NCI-H345 (cell line): ENCODE results near the gene MAPKAPK5.
A peak's percentile ranks its signal among the peaks of the same experiment; 100 is the strongest.
"Not testable (repeated sequence)": the region's sequence is repeated elsewhere in the genome, so short reads cannot be mapped to it uniquely, and the experiment has no call there.

Source experiments
- DNase-seq: peaks from one replicate; lab custom pipeline; 2025; lab: John Stamatoyannopoulos, UW

MAPKAPK5 gene, protein sequence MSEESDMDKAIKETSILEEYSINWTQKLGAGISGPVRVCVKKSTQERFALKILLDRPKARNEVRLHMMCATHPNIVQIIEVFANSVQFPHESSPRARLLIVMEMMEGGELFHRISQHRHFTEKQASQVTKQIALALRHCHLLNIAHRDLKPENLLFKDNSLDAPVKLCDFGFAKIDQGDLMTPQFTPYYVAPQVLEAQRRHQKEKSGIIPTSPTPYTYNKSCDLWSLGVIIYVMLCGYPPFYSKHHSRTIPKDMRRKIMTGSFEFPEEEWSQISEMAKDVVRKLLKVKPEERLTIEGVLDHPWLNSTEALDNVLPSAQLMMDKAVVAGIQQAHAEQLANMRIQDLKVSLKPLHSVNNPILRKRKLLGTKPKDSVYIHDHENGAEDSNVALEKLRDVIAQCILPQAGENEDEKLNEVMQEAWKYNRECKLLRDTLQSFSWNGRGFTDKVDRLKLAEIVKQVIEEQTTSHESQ

DNA sequence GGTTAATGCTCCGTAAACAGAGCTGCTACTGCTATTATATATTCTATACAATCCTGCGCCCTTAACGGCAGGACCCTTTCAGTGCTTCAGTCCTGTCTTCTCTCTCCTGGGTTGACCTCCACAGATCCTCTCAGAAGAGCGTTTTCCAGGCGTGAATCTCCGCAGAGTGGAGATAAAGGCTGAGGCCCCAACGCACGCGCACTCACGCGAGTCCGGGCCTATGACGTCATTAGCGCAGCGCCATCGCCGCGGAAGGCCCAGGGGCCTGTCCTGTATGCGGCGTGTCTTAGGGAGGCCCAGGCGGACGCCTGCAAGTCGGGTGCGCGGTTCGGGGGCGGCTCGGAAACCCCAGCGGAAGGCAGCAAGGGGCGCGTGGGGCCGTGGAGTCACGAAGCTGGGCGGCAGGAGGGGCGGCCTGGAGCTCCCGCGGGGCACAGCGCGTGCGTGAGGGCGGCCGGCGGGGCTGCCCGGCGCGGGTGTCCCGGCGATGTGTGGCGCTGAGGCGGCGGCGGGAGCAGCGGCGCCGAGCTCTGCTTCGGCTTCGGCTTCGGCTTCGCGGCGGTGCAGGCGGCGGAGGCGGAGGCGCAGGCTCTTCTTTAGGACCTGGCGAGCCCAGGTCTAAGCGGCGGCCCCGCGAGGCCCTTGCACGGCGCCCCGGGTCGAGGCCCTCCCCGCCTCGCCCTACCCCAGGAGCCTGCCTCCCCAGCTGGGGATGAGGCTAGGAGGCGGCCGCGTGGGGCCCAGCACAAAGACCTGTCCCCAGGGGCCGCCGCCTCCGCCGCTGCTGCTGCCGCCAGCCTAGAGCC is at the start of gene MAPKAPK5:
Gene MAPKAPK5, plus strand, starts transcription at position 479 of the 806 bp plus-strand sequence. CDS start 506 bp downstream, outside the sequence.
- peak; percentile 95 for DNase-seq

DNA sequence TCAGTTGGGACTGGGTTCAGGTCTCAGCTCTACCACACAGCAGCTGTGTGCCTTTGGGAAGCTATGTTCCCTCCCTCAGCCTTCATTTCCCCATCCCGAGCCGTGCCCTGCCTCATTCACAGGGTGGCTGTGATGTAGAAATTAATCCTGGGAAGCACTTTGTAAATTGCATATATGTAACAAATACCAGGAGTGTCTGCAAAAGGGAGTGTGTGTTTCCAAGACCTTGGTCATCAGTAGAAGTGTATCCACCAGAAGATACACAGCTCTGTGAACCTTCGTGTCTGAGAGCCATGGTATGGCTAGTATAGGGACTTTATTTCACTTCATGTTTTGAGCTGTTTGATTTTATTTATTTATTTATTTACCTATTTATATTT is 49.2 kb upstream of the MAPKAPK5 start:
- DNase-seq, result no peak

DNA sequence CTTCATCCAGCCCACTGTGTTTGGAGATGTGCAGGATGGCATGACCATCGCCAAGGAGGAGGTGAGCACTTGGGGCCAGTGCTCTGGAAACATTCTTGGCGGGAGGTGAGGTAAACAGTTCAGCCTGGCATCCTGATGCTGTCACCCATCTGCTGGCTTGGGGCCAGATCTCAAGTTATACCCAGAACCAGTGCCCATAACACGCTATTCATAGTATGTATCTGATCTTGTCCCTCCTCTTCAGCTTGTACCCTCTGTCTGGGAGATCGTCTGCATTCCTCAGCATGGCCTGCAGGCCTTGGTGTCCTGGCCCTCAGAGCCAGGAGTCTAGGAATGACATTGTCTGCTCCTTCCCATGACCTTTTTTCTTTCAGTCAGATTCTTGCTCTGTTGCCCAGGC is 43.8 kb upstream of the MAPKAPK5 start:
- no peak for DNase-seq

DNA sequence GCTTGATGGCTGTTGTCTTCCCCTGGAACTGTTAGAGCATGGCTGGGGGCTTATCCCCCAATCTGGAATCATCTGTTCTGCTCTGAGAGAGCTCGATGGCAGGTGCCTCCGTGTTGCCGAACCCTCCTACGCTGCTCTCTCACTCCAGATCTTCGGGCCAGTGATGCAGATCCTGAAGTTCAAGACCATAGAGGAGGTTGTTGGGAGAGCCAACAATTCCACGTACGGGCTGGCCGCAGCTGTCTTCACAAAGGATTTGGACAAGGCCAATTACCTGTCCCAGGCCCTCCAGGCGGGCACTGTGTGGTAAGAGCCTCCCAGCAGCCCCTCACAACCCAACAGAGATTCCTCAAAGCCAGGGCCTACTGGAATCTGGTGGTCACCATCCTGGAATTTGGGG is 42.3 kb upstream of the MAPKAPK5 start:
- no peak for DNase-seq

DNA sequence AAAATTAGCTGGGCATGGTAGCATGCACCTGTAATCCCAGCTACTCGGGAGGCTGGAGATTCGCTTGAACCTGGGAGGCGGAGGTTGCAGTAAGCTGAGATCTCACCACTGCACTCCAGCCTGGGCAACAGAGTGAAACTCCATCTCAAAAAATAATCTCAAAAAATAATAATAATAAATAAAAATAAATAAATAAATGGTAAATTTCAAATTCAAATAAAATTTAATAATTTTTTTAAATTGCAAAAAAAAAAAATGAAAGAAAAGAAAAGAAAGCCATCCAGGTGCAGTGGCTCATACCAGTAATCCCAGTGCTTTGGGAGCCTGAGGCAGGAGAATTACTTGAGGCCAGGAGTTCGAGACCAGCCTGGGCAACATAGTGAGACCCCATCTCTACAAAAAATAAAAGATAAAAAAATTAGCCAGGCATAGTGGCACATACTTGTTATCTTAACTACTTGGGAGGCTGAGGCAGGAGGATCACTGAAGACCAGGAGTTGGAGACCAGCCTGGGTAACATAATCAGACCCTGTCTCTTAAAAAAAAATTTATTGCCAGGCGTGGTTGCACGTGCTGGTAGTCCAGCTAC is 38.9 kb upstream of the MAPKAPK5 start:
- DNase-seq, result no peak

DNA sequence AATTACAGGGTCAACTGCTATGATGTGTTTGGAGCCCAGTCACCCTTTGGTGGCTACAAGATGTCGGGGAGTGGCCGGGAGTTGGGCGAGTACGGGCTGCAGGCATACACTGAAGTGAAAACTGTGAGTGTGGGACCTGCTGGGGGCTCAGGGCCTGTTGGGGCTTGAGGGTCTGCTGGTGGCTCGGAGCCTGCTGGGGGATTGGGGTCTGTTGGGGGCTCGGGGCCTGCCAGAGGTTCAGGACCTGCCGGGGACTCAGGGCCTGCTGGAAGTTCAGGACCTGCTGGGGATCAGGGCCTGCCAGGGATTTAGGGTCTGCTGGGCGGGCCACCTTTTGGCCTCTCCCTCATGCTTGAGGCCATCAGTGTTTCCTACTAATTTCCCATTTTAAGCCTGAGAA is 38.2 kb upstream of the MAPKAPK5 start:
- DNase-seq, result no peak

DNA sequence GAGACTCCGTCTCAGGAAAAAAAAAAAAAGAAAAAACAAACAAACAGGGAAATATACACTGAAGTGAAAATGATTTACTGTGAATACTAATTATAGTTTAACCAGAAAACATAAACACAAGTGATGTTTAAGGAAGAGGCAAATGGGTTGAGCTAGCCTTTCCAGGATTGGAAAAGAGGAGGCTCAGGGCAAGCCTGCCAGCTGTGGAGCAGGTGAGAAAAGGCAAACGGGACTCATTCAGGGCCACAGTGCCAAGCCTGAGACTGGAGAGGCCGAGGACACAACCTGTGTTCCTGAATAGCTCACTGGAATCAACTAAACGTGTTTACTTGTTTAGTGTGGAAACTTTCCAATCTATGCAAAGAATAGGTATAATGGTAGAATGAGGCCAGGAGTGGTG is 35.7 kb upstream of the MAPKAPK5 start:
- DNase-seq, result no peak

DNA sequence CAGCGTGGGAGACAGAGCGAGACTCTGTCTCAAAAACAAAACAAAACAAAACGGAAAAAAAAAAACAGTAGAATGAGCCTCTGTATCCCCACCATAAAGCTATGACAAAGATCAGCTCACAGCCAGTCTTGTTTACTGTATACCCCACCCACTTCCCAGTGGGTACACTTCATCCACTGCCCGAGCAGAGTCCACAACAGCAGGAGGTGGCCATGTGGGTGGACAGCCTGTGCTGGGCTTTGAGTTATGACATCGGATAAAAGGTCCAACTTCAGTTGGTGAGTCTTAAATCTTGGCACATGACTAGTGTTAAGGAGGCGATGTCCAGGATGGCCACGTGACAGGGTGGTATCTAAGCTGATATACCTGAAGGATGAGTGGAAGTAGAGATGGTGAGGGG is 34.8 kb upstream of the MAPKAPK5 start:
- DNase-seq, result no peak

DNA sequence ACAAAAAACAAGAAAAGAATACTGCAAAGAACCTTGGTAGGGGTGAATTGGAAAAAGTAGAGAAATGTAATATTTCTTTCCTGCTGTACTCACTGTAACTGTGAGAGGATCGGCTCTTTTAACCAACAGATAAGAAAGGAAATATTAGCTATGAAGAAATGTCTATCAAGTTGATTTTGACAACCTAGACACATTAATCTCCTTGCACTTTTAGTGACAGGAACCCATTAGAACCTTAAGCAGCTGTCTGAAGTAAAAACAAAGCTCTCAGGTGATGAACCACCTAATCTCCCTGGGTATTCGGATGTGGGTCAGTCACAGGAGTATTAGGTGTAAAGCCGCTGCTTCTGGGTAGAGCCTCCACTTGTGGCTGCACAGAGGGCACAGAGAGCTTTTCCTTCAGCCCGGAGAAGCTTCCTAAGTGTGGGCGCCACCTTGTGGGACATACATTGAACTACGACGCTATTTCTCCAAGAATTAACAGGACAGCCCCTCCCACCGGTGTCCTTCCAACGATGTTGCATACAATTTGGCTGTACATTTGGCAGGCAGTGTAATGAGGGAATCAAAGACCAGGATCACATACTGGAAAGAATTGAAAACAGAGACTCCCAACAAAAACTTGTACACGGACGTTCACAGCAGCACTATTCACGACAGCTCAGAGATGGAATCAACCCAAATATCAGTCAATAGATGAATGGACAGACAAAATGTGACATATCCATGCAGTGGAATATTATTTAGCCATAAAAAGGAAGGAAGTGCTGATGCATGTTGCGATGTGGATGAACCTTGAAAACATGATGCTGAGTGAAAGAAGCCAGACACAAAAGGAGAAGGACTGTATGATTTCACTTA is 28.9 kb upstream of the MAPKAPK5 start:
- peak; percentile 77 for DNase-seq

DNA sequence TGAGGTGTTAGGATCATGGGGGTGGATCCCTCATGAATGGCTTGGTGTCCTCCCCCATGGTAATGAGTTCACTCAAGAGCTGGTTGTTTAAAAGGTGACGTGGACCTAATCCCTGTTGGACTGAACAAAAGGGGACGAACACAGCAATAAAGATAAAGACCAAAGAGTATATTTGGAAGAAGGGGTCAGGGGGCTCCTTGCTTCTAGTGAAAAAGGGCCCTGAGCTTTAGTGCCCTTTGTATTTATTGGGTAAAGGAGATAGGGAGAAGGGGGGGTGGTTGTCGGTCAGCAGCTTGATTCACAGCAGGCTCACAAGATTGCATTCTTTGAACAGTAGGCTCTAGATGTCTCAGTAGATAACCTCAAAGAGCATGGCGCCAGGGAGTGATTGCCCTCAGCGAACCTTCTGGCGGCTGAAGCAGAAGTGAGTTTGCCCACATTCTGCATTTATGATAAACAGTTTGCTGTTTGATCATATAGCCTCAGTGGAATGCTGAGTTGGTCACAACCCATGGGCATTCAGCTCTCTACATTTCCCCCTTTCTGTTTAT is 25.9 kb upstream of the MAPKAPK5 start:
- DNase-seq, result no peak

DNA sequence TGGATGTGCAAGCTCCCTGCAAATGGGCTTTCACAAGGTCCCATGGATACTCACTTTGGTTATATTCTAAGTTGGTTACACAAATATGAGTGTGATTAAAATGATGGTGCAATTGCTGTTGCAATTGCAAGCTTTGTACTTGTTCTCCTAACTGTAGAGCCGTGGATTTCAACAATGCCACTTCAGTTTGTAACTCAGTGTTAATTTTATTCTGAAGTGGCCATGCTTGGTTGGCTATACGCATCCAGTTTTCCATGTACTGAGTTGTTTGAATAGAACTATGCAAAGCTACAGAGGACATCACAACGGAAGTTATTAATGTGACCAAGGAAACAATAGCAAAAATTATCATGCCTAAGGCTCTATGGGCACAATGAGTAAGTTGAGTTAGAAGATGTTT is 25.1 kb upstream of the MAPKAPK5 start:
- peak; percentile 69 for DNase-seq

DNA sequence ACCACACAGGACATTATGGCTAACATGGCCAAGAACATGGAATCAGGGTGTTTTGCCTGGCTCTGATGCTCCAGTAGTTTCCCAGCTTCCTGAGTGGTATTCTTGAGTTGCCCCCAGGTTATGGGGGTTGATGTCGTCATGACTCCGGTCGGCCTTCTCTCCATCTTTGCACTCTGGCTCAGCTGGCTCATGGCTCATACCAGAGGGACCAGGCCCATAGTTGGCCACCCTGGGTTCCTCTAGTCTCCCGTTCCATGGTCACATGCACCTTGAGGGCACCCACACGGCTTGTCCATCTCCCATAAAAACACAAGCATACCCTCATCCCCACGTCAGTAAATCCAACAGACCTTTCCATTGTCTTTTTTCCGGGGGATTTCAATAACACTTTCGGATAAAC is 23.7 kb upstream of the MAPKAPK5 start:
- no peak for DNase-seq

DNA sequence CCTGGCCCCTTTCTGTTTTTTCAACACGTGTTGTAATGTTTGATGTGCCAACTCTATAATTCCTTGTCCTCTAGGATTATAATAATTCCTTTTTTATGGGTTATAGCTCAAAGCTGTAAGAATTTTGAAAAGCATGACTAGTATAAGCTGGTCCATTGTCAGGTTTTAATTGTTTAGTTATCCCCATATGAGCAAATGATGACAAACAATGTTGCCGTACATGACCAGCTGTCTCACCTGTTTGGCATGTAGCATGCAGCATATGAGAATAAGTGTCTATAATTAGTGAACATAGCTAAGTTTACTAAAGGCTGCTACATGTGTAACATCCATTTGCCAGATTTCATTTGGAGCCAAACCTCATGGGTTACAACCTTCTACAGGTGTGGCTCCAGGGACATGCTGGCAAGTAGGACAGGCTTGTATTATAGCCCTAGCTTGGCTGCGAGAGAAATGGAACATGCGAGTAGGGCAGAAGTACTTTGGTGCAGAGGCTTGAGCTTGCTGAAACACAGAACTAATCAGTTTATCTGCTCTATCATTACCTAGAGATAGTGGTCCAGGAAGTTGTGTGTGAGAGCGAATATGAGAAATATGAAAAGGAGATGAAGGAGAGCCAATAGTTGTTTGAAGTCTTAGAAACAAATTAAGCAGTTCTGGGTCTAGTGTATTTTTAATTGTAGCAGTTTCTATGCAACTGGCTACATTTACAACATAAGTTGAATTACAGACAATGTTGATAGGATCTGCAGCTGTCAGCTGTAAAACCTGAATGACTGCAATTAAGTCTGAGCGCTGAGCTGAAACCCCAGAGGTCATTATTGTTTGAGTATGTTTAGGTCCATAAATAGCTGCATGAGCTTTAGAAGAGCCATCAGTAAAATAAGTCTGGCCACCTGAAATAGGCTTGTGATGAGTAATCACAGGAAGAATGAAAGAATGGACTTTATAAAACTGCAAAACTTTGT is 22.6 kb upstream of the MAPKAPK5 start:
- DNase-seq, result peak; percentile 11

DNA sequence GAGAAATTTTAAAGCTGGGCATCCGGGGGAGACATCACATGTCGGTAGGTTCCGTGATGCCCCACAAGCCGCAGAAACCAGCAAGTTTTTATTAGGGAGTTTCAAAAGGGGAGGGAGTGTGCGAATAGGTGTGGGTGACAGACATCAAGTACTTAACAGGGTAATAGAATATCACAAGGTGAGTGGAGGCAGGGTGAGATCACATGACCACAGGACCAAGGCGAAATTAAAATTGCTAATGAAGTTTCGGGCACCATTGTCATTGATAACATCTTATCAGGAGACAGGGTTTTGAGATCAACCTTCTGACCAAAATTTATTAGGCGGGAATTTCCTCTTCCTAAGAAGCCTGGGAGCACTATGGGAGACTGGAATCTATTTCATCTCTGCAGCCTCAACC is 21.2 kb upstream of the MAPKAPK5 start:
- not testable (repeated sequence) for DNase-seq

DNA sequence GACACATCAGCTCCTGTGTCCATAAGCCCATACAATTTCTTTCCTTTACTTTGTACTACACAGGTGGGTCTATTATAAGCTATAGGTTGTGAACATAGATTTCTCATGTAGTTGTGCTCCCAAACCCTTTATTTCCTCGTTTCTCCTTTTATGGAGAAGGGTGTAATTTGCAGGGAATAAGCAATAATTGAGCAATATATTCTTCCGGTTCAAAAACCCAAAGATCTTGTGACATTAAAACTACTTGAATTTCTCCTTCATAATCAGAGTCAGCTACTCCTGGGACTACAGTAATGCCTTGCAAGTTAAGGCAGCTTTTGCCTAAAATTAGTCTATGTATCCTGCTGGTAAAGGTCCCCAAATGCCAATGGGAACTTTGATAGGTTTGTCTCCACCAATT is 19.1 kb upstream of the MAPKAPK5 start:
- no peak for DNase-seq

DNA sequence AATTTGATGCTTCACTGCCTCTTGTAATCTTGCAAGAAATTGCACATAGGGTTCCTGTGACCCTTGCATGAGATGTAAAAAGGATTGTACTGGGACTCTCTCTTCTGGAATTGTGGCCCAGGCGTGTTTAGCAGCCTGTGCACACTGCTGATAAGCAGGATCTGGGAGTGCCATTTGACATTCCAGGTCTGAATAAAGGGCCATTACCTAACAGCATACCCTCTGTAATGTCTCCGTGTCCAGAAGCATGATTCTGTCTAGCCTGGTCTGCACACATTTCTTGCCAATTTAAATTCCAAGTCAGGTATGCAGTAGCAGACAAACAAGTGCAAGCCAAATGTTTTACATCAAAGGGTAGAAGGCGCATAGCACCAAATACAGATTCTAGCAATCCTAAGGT is 18.1 kb upstream of the MAPKAPK5 start:
- no peak for DNase-seq

DNA sequence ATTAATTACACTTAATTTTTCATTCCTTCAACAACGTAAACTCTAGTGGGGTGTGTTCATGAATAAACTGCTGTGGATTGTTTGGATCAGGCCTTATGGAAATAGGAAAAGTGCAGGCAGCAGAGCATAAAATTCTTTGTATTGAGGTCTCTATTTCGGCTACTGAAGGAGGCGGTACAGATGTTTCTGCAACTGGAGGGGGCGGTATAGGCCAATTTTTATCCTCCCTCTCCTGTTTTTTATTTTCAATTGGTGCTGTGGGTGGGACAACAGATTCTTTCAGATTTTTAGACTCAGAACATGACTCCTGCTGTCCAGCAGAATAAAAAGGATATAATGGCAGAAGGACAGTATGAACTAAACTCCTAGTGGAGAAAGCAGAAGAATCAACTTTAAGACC is 17.7 kb upstream of the MAPKAPK5 start:
- not testable (repeated sequence) for DNase-seq

DNA sequence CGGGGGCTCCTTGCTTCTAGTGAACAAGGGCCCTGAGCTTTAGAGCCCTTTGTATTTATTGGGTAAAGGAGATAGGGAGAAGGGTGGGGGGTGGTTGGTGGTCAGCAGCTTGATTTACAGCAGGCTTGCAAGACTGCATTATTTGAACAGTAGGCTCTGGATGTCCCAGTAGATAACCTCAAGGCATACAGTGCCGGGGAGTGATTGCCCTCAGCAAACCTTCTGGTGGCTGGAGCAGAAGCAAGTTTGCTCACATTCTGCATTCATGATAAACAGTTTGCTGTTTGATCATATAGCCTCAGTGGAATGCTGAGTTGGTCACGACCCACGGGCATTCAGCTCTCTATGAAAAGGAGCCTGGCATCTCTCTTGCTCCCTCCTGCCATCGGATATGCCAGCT is 16.5 kb upstream of the MAPKAPK5 start:
- DNase-seq, result no peak

DNA sequence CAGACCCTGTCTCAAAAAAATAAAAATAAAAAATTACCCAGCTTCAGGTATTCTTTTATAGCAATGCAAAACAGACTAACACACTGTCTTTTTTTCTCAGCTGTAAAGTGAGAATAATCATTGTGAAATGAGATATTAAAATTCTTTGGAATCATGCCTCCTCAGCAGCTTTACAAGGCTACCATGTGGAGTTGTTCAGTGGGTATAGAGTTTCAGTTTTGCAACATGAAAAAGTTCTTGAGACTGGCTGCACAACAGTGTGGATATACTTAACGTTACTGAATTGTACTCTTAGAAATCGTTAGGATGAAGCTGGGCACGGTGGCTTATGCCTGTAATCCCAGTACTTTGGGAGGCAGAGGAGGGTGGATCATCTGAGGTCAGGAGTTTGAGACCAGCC is 15.7 kb upstream of the MAPKAPK5 start:
- DNase-seq, result no peak

DNA sequence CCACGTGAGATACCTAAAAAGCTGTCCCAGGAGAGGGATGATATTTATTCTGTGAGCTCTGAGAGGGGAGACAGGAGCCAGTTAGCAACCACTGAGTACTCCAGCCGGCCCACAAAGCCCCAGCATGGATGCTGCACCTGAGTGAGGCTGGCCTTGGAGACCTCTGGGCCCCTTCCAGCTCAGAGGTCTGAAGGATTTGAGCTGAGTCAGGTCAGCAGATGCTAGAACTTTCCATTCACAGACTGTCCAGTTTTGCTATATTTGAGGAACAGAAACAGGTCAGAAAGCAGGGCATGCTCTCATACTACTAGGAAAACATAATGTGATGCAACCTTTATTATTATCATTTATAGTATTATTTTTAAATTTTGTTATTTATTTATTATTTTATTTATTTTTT is 15.0 kb upstream of the MAPKAPK5 start:
- DNase-seq, result no peak
